Activated CD4-positive, alpha-beta T cell treated with anti-CD3 and anti-CD28 coated beads, Interleukin-2, amount 10 ng/mL, durations not matched to agents 24 days and 14 days (primary cell): ENCODE results near the gene FBXW5. TPM values are rescaled to one million over a fixed set of nuclear protein-coding genes. Genes with fewer than 3 reads are reported as not detected.

Source experiments
- DNase-seq: peaks from one replicate; pipeline ENCODE4 v3.0.0; 2022
- H3K27ac Mint-ChIP-seq: one replicate; pipeline ENCODE4 v1.8.0; 2022; ENCODE audit warnings: mild to moderate bottlenecking, mixed read lengths
- H3K27me3 Mint-ChIP-seq: one replicate; pipeline ENCODE4 v1.8.0; 2022; ENCODE audit warnings: mixed read lengths
- H3K36me3 Mint-ChIP-seq: one replicate; pipeline ENCODE4 v1.8.0; 2022; ENCODE audit warnings: low read depth, mild to moderate bottlenecking, mixed read lengths
- H3K4me1 Mint-ChIP-seq: one replicate; pipeline ENCODE4 v1.8.0; 2021; ENCODE audit warnings: mixed read lengths
- H3K4me3 Mint-ChIP-seq: one replicate; pipeline ENCODE4 v1.8.0; 2022; ENCODE audit warnings: mild to moderate bottlenecking, moderate library complexity, mixed read lengths
- H3K9me3 Mint-ChIP-seq: one replicate; pipeline ENCODE4 v1.8.0; 2021; ENCODE audit warnings: mixed read lengths
- intact Hi-C: fragments of 100-400 bp; cut with micrococcal nuclease; formaldehyde crosslinking; loops from one replicate; pipeline ENCODE4 v1.15.1; 2023
- total RNA-seq: library from RNA; stranded (reverse); gene quantifications from 2 replicates; pipeline ENCODE4 v1.2.3, GENCODE V29; 2022

FBXW5 gene
- total RNA-seq, 1 donor from 2014 or later, result 93.6 TPM

- H3K27ac Mint-ChIP-seq, result no peak overlapping the region
- peaks cover 19% of the 10 kb centered on the region for H3K27me3 Mint-ChIP-seq
- no peak for DNase-seq
- no peak overlapping the region for H3K4me3 Mint-ChIP-seq
- intact Hi-C loops, result no loop called here
- H3K9me3 Mint-ChIP-seq, result no peaks in the 10 kb centered on the region
- no peaks in the 10 kb centered on the region for H3K36me3 Mint-ChIP-seq
- no peaks in the 10 kb centered on the region for H3K4me1 Mint-ChIP-seq
Measured at GRCh38 chr9:136981588-136982231, 37.2 kb upstream of the FBXW5 start.

GRCh38 chr9:136980669-136981478 lies 36.3 kb upstream of the FBXW5 start:
- Mint-ChIP-seq H3K27me3 (peaks cover 13% of the 10 kb centered on the region), H3K36me3 (no peaks in the 10 kb centered on the region), H3K4me3 (no peak overlapping the region), H3K27ac (no peak overlapping the region), H3K9me3 (no peaks in the 10 kb centered on the region), H3K4me1 (peaks cover 2% of the 10 kb centered on the region)
- DNase-seq, result no peak
- intact Hi-C loops, result no loop called here

GRCh38 chr9:136979769-136980587 lies 35.4 kb upstream of the FBXW5 start:
- peak overlapping the region; percentile 48 for H3K27ac Mint-ChIP-seq
- no peaks in the 10 kb centered on the region for H3K9me3 Mint-ChIP-seq
- H3K36me3 Mint-ChIP-seq, result no peaks in the 10 kb centered on the region
- no peak for DNase-seq
- H3K4me1 Mint-ChIP-seq, result peaks cover 6% of the 10 kb centered on the region
- intact Hi-C loops, result loop anchor here (2.0 to 10.0 kb wide), 2 partner anchors 13 to 175 kb away; partner anchors contain the start of gene PAXX
- no peak overlapping the region for H3K4me3 Mint-ChIP-seq
- peaks cover 16% of the 10 kb centered on the region for H3K27me3 Mint-ChIP-seq

- Mint-ChIP-seq H3K9me3 (no peaks in the 10 kb centered on the region), H3K4me3 (no peak overlapping the region), H3K27me3 (peaks cover 9% of the 10 kb centered on the region), H3K4me1 (peaks cover 7% of the 10 kb centered on the region), H3K27ac (no peak overlapping the region), H3K36me3 (no peaks in the 10 kb centered on the region)
- DNase-seq, result no peak
- intact Hi-C loops, result loop anchor here (2.0 to 10.0 kb wide), 2 partner anchors 14 to 176 kb away; partner anchors contain the start of gene PAXX
Measured at GRCh38 chr9:136978865-136979544, 34.5 kb upstream of the FBXW5 start.

- intact Hi-C loops, result loop anchor here (2.0 to 10.0 kb wide), 2 partner anchors 15 to 177 kb away; partner anchors contain the start of gene PAXX
- peaks cover 5% of the 10 kb centered on the region for H3K27me3 Mint-ChIP-seq
- no peak overlapping the region for H3K27ac Mint-ChIP-seq
- H3K36me3 Mint-ChIP-seq, result no peaks in the 10 kb centered on the region
- peaks cover 7% of the 10 kb centered on the region for H3K4me1 Mint-ChIP-seq
- H3K4me3 Mint-ChIP-seq, result no peak overlapping the region
- peak; percentile 91 for DNase-seq
- no peaks in the 10 kb centered on the region for H3K9me3 Mint-ChIP-seq
Measured at GRCh38 chr9:136978073-136978864, 33.7 kb upstream of the FBXW5 start.

- Mint-ChIP-seq H3K27me3 (peaks cover 5% of the 10 kb centered on the region), H3K4me3 (no peak overlapping the region), H3K36me3 (no peaks in the 10 kb centered on the region), H3K27ac (no peak overlapping the region), H3K9me3 (no peaks in the 10 kb centered on the region), H3K4me1 (peaks cover 7% of the 10 kb centered on the region)
- DNase-seq, result no peak
- intact Hi-C loops, result loop anchor here (2.0 to 10.0 kb wide), 2 partner anchors 15 to 177 kb away; partner anchors contain the start of gene PAXX
Measured at GRCh38 chr9:136977649-136978072, 33.1 kb upstream of the FBXW5 start.

GRCh38 chr9:136977223-136977622 lies 32.7 kb upstream of the FBXW5 start, which contains the start of gene PTGDS:
TSS of gene PTGDS (plus strand) at chr9:136977504. CDS start at chr9:136977579, 75 bp downstream.
- Mint-ChIP-seq H3K27me3 (peaks cover 5% of the 10 kb centered on the region), H3K27ac (no peak within 1 kb of the TSS), H3K36me3 (no peaks in the 10 kb centered on the region), H3K4me1 (peaks cover 7% of the 10 kb centered on the region), H3K9me3 (no peaks in the 10 kb centered on the region), H3K4me3 (peak within 1 kb of the TSS; percentile 35)
- DNase-seq, result no peak
- intact Hi-C loops, result loop anchor here (10.0 kb wide), 1 partner anchor 178 kb away; no protein-coding TSS in a partner anchor

- no peak overlapping the region for H3K27ac Mint-ChIP-seq
- peaks cover 5% of the 10 kb centered on the region for H3K27me3 Mint-ChIP-seq
- peaks cover 7% of the 10 kb centered on the region for H3K4me1 Mint-ChIP-seq
- intact Hi-C loops, result loop anchor here (10.0 kb wide), 1 partner anchor 179 kb away; no protein-coding TSS in a partner anchor
- DNase-seq, result peak; percentile 76
- H3K4me3 Mint-ChIP-seq, result peak overlapping the region; percentile 16
- H3K9me3 Mint-ChIP-seq, result no peaks in the 10 kb centered on the region
- no peaks in the 10 kb centered on the region for H3K36me3 Mint-ChIP-seq
Measured at GRCh38 chr9:136975644-136976043, 31.1 kb upstream of the FBXW5 start.

GRCh38 chr9:136974817-136975535 lies 30.4 kb upstream of the FBXW5 start:
- H3K4me3 Mint-ChIP-seq, result peak overlapping the region; percentile 16
- no peaks in the 10 kb centered on the region for H3K9me3 Mint-ChIP-seq
- peaks cover 5% of the 10 kb centered on the region for H3K27me3 Mint-ChIP-seq
- H3K27ac Mint-ChIP-seq, result no peak overlapping the region
- no peak for DNase-seq
- intact Hi-C loops, result loop anchor here (10.0 kb wide), 1 partner anchor 180 kb away; no protein-coding TSS in a partner anchor
- H3K36me3 Mint-ChIP-seq, result no peaks in the 10 kb centered on the region
- H3K4me1 Mint-ChIP-seq, result peaks cover 7% of the 10 kb centered on the region

GRCh38 chr9:136973618-136974617 lies 29.4 kb upstream of the FBXW5 start:
- no peaks in the 10 kb centered on the region for H3K9me3 Mint-ChIP-seq
- DNase-seq, result no peak
- peaks cover 5% of the 10 kb centered on the region for H3K27me3 Mint-ChIP-seq
- intact Hi-C loops, result loop anchor here (10.0 kb wide), 1 partner anchor 181 kb away; no protein-coding TSS in a partner anchor
- peaks cover 7% of the 10 kb centered on the region for H3K4me1 Mint-ChIP-seq
- no peaks in the 10 kb centered on the region for H3K36me3 Mint-ChIP-seq
- H3K27ac Mint-ChIP-seq, result no peak overlapping the region
- H3K4me3 Mint-ChIP-seq, result no peak overlapping the region

GRCh38 chr9:136972743-136973142 lies 28.2 kb upstream of the FBXW5 start:
- no peak overlapping the region for H3K27ac Mint-ChIP-seq
- H3K4me1 Mint-ChIP-seq, result peaks cover 7% of the 10 kb centered on the region
- H3K4me3 Mint-ChIP-seq, result no peak overlapping the region
- H3K9me3 Mint-ChIP-seq, result no peaks in the 10 kb centered on the region
- no peak for DNase-seq
- peaks cover 5% of the 10 kb centered on the region for H3K27me3 Mint-ChIP-seq
- intact Hi-C loops, result loop anchor here (10.0 kb wide), 1 partner anchor 182 kb away; no protein-coding TSS in a partner anchor
- H3K36me3 Mint-ChIP-seq, result no peaks in the 10 kb centered on the region
